ENCODE measurements around the gene ZNF384.
A peak's percentile ranks its signal among the peaks of the same experiment; 100 is the strongest.
"Not testable (repeated sequence)": the region's sequence is repeated elsewhere in the genome, so short reads cannot be mapped to it uniquely, and the experiment has no call there.

ZNF384 gene

GRCh38 chr12:6688999-6689882, at the start of gene ZNF384:
ZNF384 (minus strand) TSS chr12:6689375; CDS start chr12:6679520, 9,855 bp downstream.
- DNase-seq, result peak; percentile 100

DNA sequence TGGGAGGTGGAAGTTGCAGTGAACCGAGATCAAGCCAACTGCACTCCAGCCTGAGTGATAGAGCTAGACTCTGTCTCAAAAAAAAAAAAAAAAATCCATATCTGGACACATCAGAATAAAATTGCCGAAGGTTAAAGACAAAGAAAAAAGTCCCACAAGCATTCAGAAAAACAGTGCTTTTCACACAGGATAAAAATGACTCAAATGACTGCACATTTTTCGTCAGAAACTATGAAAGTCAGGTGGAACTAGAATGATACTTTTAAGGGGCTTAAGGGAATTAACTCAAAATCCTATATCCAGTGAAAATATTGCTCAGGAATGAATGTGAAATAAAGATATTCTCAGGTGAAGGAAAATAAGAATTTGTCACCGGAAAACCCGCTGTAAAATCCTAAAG, 47.6 kb upstream of the ZNF384 start:
- DNase-seq, result no peak

GRCh38 chr12:6735448-6736191, 46.4 kb upstream of the ZNF384 start:
- DNase-seq, result peak; percentile 79

- DNase-seq, result no peak
These were observed 45.6 kb upstream of the ZNF384 start for GRCh38 chr12:6734506-6735387.

- no peak for DNase-seq
These were observed 41.0 kb upstream of the ZNF384 start for GRCh38 chr12:6730169-6730568.

DNA sequence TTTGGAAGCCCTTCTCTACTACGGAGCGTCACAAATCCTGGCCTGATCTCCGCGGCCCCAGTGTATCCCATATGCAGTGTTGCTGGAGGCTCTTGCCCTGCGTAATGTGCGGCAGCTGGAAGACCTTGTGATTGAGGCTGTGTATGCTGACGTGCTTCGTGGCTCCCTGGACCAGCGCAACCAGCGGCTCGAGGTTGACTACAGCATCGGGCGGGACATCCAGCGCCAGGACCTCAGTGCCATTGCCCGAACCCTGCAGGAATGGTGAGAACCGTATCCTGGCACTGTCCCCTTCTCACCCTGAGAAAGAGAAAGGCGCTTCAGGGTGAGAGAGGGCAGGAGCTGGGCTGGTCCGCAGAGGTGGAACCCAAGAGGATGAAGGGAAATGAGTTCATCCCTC, 40.0 kb upstream of the ZNF384 start:
- no peak for DNase-seq

DNA sequence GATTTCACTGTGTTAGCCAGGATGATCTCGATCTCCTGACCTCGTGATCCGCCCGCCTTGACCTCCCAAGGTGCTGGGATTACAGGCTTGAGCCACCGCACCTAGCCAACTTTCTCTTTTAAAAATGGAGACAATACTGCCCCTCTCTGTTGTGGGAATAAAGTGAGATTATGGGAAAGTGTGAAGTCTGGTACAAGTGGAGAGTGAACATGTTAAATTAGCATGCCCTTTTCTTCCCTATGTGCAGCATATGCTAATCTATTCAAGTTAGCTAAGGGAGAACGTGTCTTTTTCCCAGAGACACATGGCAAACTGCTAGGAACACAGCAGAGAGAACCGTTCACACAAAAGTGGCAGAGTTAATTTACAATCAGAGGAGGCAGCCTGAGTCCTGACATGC, 36.2 kb upstream of the ZNF384 start:
- no peak for DNase-seq

- DNase-seq, result no peak
These were observed 35.2 kb upstream of the ZNF384 start for GRCh38 chr12:6724409-6724797.

DNA sequence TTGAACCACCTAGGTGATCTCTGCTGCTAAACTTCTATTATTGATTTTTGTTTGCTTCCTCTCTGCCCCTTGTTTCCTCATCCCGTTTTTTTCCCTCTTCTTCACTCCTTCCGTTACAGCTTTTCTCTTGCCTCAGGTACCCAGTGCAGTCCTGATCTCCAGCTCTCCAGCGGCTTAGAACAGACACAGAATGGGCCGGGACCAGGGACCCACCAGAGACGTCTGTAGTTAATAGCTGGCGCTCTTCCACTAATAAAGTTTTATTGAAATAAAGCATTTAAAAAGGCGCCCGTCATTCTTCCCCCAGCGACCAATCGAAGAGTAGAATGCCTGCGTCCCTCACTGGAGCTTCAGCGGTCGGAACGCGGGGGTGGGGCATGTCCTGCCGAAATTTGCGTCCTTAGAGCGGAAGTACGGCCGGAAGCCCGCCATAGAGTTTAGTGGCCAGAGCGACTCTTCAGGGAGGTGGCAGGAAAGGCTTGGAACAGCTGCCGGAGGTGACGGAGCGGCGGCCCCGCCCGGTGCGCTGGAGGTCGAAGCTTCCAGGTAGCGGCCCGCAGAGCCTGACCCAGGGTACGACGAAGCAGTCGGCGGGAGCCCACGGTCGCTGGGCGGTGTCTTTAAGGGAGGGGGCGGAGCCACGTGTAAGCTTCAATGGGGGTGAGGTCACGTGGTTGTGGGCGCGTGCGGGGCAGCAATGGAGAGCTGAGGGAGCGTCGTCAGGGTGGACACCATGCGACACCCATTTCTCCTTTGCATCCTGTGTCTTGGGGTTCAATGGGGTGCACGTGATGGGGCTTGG, 34.6 kb upstream of the ZNF384 start, which contains the start of gene COPS7A:
COPS7A (plus strand) TSS at position 440 of the 802 bp plus-strand sequence. CDS start 611 bp downstream, outside the sequence.
- DNase-seq, result peak; percentile 99

DNA sequence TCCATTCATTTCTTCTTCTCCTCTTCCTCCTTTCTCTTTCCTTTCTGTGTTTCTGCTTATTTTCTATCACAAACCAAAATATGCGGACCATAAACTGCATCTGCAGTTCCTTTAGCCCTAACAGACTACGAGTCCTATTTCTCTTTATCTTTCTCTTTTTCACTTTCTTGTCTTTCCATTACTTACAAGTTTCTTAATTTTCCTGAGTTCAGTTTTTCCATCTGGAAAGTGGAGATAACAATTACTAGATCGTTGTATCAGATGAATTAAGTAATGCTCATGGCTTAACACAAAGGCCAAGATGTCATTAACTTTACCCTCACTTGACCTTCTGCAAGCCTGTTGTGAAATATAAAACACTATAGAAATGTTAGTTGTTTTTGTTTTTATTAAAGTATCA, 33.7 kb upstream of the ZNF384 start:
- no peak for DNase-seq

DNA sequence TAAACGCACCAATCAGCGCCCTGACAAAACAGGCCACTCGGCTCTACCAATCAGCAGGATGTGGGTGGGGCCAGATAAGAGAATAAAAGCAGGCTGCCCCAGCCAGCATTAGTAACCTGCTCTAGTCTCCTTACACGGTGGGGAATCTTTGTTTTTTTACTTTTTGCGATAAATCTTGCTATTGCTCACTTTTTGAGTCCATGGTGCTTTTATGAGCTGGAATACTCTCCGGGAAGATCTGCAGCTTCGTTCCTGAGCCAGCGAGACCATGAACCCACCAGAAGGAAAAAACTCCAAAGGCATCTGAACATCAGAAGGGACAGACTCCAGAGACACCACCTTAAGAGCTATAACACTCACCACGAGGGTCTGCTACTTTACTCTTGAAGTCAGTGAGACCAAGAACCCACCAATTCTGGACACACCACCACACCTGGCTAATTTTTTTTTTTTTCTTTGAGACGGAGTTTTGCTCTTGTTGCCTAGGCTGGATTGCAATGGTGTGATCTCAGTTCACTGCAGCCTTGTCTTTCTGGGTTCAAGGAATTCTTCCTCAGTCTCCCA, 27.8 kb upstream of the ZNF384 start:
- no peak for DNase-seq

DNA sequence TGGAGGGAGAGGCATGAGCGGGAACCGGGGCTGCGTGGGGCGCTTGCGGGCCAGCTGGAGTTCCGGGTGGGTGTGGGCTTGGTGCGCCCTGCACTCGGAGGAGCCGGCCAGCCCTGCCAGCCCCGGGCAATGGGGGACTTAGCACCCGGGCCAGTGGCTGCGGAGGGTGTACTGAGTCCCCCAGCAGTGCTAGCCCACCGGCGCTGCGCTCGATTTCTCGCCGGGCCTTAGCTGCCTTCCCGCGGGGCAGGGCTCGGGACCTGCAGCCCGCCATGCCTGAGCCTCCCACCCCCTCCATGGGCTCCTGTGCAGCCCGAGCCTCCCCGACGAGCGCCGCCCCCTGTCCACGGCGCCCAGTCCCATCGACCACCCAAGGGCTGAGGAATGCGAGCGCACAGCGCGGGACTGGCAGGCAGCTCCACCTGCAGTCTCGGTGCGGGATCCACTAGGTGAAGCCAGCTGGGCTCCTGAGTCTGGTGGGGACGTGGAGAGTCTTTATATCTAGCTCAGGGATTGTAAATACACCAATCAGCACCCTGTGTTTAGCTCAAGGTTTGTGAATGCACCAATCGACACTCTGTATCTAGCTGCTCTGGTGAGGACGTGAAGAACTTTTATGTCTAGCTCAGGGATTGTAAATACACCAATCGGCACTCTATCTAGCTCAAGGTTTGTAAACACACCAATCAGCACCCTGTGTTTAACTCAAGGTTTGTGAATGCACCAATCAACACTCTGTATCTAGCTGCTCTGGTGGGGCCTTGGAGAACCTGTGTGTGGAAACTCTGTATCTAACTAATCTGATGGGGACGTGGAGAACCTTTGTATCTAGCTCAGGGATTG, 27.1 kb upstream of the ZNF384 start:
- DNase-seq, result not testable (repeated sequence)

- DNase-seq, result no peak
These were observed 19.8 kb upstream of the ZNF384 start for GRCh38 chr12:6708960-6709394.

DNA sequence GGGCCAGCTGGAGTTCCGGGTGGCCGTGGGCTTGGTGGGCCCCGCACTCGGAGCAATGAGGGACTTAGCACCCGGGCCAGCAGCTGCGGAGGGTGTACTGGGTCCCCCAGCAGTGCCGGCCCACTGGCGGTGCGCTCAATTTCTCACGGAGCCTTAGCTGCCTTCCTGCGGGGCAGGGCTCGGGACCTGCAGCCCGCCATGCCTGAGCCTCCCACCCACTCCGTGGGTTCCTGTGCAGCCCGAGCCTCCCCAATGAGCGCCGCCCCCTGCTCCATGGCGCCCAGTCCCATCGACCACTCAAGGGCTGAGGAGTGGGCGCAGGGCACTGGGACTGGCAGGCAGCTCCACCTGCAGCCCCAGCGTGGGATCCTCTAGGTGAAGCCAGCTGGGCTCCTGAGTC, 19.2 kb upstream of the ZNF384 start:
- DNase-seq, result not testable (repeated sequence)

GRCh38 chr12:6703631-6704030, 14.5 kb upstream of the ZNF384 start:
- DNase-seq, result no peak

DNA sequence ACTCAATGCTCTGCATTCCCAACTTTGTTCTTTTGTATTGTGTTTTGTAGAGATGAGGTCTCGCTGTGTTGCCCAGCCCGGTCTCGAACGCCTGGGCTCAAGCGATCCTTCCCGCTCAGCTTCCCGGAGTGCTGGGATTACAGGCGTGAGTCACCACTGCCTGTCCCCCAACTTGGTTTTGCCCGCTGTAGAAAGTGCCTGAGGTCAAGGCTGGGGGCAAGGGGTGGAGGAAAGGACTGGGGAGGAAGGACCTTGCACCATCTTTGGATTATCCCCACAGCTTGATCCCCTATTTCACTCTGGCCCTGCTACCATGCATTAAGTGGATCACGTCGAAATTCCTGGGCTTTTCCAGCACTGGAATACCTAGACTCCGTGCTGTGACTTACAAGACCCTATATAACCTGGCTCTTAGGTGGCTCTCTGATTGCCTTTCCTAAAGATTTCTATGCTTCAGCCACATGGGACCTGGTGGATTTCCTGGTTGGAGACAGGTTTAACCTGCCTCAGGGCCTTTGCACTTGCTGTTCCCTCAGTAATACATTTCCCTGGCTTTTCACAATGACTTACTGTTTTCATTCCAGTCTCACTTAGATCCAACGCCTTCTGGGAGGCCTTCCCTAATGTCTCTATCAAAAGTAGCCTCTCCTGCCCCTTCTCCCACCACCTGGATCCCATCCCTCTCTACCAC, 12.0 kb upstream of the ZNF384 start:
- DNase-seq, result no peak

GRCh38 chr12:6700646-6701051, 11.5 kb upstream of the ZNF384 start, which contains the start of gene PIANP:
PIANP (minus strand) TSS chr12:6700815; CDS start chr12:6698061, 2,754 bp downstream.
- DNase-seq, result peak; percentile 31

DNA sequence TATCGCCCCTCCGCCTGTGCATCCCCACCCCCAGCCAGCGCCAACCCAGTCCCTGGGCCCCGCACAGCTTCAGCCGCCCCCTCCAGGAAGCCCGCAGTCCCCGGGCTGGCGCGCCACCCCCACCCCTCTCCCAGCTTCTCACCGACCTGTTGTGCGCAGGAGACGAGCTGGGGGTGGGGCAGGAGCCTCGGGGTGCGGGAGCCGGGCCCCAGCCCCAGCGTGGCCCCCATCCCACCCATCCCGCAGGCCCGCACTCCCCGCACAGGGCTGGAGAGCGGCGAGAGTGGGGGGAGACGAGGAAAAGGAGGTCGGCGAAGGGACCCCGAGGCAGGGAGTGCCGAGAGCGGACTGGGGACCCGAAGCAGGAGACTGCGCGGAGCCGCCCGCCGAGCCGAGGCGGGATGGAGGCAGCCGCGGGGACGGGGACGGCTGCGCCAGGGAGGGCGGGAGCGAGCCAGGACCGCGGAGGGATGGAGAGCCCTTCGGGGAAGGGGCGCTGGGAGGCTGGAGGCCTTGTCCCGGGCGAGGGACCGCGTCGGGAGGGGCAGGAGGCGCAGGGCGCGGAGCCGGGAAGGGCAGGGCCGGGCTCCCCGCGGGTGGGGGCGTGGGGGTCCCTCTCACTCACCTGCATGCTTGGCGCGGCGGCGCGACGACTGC, 10.9 kb upstream of the ZNF384 start:
- no peak for DNase-seq

DNA sequence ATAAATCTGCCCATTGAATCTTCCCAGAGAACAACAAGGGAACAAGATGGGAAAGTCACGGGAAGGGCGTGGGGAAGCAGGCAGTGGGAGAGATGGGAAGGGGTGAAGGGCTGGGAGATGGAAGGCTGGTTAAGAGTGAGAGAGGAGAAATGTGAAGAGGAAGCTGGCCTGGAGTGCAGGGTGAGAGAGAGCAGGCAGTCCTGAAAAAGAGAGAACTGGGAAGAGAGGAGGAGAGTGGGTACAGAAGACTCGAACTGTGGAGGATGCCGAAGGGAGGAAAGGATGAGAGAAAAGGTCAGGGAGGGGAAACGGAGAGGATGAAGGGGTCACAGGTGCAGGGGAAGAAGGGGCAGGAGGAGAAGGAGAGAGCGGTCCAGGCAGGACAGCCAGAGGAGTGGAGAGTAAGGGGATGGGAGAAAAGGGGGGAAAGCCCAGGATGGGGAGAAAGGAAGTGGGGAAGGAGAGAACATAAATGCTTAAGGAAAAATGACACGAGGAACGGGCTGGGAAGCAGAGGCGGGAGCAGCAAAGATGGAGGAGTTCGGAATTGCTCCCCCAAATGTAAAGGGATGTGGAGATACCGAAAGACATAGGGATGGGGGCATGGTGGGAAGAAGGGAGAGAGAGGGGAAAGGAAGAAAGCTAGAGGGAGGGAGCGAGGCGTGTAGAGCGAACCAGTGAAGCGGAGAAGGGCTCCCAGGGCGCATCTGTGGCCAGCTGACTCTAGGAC, 10.2 kb upstream of the ZNF384 start:
- no peak for DNase-seq

Data from fibroblast of upper back skin (primary cell).